NCI-H128 (cell line): Measurements from ENCODE around the gene XPNPEP1.

Source experiments
- DNase-seq: peaks from one replicate; lab custom pipeline; 2025; ENCODE audit not compliant: unreplicated experiment; lab: John Stamatoyannopoulos, UW

XPNPEP1 gene

GRCh38 chr10:109820620-109821405 lies 102.5 kb downstream of the XPNPEP1 start:
- DNase-seq = no peak

GRCh38 chr10:109819807-109820206 lies 103.5 kb downstream of the XPNPEP1 start:
- DNase-seq = no peak
